Gastroesophageal sphincter (tissue), 3 donors: ENCODE measurements around the gene FGB.

Source experiments
- POLR2A ChIP-seq, 2 donors: fragments of 450-650 bp; IDR thresholded peaks; one replicate each; pipeline ENCODE4 v1.6.1; 2017; ENCODE audit warnings: antibody characterized with exemption in 2 of 2, mild to moderate bottlenecking in 2 of 2, moderate library complexity in 1 of 2
- POLR2AphosphoS5 ChIP-seq: sonication (generic); formaldehyde crosslinking; IDR thresholded peaks from one replicate; pipeline ENCODE4 v1.6.1; 2017; ENCODE audit warnings: antibody characterized with exemption
- TF ChIP-seq, protein P1 (sequence below), 4 experiments: fragments of 200-600 bp in 2 of 4; fragments of 450-650 bp in 2 of 4; sonication (generic) in 1 of 4; IDR thresholded peaks; one replicate each; pipeline ENCODE4 v1.5.1; 2017 to 2019; ENCODE audit warnings: antibody characterized with exemption in 4 of 4, mild to moderate bottlenecking in 2 of 4, moderate library complexity in 2 of 4

DNA sequence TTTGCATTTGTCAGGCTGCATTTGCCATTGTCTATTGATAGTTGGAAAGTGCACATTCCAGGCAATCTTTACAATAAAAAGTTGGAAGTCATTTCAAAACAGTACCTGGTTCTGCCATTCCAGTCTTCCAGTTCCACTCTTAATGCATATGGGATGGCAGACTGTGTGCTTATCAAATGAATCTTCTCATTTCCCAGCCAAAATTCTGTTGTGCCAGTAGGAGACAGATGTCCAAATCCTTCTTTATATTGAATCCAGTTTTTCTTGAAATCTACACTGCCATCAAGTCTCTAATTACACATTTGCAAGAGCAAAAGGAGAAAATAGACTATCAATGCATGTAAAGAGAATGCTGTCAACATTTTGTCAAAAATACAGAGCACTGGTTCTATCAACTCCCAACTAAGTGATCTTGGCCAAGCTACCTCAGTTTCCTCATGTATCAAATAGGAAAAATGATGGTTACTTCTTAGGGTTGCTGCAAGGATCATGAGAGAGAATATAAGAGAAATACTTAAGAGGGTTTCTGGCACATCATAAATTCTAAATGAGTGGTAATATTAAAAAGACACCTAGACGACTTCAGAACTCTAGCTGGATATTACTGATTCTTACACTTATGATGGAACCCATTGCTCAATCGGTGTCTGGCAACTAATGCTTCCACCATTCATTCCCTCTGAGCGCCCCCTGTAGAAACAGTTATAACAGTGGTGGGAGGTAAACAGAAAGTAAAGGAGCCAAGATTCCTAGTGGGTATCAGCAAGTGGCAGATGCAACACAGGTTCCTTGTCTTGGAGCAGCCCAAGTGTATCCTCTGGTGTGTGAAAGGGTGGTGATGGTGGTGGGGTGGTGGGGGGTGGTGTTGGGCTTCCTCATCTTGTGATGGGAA is 45.8 kb downstream of the FGB start:
- no peak for TF ChIP-seq POLR2AphosphoS5
- TF ChIP-seq, protein P1, sequence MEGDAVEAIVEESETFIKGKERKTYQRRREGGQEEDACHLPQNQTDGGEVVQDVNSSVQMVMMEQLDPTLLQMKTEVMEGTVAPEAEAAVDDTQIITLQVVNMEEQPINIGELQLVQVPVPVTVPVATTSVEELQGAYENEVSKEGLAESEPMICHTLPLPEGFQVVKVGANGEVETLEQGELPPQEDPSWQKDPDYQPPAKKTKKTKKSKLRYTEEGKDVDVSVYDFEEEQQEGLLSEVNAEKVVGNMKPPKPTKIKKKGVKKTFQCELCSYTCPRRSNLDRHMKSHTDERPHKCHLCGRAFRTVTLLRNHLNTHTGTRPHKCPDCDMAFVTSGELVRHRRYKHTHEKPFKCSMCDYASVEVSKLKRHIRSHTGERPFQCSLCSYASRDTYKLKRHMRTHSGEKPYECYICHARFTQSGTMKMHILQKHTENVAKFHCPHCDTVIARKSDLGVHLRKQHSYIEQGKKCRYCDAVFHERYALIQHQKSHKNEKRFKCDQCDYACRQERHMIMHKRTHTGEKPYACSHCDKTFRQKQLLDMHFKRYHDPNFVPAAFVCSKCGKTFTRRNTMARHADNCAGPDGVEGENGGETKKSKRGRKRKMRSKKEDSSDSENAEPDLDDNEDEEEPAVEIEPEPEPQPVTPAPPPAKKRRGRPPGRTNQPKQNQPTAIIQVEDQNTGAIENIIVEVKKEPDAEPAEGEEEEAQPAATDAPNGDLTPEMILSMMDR (IDR thresholded peaks at IDR 0.05), result no peak
- no peak for TF ChIP-seq POLR2A (IDR thresholded peaks at IDR 0.05)
